Brain pericyte (primary cell): ENCODE results near the gene TAS2R50.

Source experiments
- DNase-seq: peaks from one replicate; pipeline ENCODE4 v3.0.0-alpha.2; 2012; ENCODE audit warnings: low read depth, low spot score

TAS2R50 gene

GRCh38 chr12:10952645-10953044 is 34.1 kb downstream of the TAS2R50 start:
- no peak for DNase-seq

- no peak for DNase-seq
These were observed 43.5 kb downstream of the TAS2R50 start for GRCh38 chr12:10943167-10943566.

GRCh38 chr12:10941916-10942607 is 44.6 kb downstream of the TAS2R50 start:
- no peak for DNase-seq

GRCh38 chr12:10941369-10941768 is 45.3 kb downstream of the TAS2R50 start:
- no peak for DNase-seq

GRCh38 chr12:10940389-10940788 is 46.3 kb downstream of the TAS2R50 start:
- no peak for DNase-seq

GRCh38 chr12:10939163-10939562 is 47.5 kb downstream of the TAS2R50 start, which contains the start of gene TAS2R14:
TAS2R14 (minus strand) TSS chr12:10939263; CDS start chr12:10939207, 56 bp downstream.
- no peak for DNase-seq

GRCh38 chr12:10936506-10936905 is 50.2 kb downstream of the TAS2R50 start:
- DNase-seq: no peak
